GM18870 (cell line): ENCODE results near the gene SPIC.
"Not testable (repeated sequence)": the region's sequence is repeated elsewhere in the genome, so short reads cannot be mapped to it uniquely, and the experiment has no call there.

Experiments
- ATAC-seq: cut with Tn5 transposase; IDR thresholded peaks from one replicate; pipeline ENCODE4 v1.9.1; 2021; ENCODE audit warnings: moderate library complexity; ENCODE audit not compliant: unreplicated experiment

Gene SPIC

DNA sequence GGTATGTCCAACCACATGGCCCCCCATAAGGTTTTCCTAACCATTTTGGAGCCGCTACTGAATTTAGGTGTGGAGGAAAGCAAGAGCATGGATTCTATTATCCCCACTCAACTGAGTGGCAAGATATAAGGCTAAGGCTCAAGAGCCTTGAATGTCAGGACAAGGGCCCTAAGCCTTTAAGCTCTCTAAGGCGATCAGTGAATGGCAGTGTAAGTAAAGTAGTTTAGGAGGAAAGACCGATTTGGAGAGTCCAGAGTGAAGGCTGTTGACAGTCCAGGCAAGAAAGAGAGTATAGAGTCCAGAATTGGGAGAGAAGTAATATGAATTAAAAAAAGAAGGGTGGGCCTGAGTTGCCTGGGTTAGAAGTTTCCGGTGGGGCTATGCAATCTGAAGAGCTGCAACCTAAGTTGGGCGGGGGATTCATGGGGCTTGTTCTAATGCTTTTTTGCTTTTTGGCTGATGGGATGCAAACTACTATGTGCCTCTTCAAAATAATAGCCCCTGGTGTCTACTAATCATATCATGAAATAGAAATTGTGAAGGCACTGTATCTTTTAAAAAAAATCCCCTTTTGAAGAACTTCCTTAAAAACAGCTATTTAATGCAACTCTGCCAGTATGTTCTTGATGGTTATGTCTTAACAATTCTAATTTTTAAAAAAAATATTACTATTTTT, at the start of gene SPIC:
Gene SPIC (plus strand): TSS at position 626 of the 676 bp plus-strand sequence. CDS start 1,569 bp downstream, outside the sequence.
- no peak for ATAC-seq

DNA sequence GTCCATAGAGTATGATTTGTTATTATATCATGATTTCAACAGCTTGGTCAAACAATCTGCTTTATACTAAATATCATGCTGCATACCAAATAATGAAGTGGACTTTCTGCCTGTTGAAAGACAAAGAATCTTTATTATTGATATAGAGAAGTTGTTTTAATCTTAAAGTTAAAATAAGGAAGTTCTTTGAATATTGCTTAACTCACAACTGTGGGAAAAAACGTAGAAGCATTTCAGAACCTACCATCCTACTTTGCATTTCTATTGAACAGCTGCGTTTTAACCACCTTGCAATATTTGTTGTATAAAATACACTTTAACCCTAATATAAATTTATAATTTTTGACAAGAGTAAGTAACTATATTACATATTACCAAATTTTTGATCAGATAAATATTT, 44.7 kb upstream of the SPIC start:
- no peak for ATAC-seq

DNA sequence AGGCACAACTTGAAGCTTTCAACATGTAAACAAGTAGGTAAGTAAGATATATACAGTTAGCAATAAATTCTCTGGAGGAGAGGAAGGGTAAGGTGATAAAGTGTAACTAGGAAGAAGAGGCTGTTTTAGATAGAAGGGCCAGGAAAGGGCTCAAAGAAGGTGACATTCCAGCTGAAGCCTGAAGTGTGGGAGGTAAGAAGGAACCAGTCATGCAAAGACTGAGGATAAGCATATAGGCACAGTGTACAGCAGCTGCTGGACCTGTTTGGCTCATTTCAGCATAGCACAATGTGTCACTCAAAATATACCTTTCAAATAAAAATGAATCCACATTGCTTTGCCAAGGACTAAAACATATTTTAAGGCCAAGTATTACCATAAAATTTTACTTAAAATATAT, 39.0 kb upstream of the SPIC start:
- no peak for ATAC-seq

DNA sequence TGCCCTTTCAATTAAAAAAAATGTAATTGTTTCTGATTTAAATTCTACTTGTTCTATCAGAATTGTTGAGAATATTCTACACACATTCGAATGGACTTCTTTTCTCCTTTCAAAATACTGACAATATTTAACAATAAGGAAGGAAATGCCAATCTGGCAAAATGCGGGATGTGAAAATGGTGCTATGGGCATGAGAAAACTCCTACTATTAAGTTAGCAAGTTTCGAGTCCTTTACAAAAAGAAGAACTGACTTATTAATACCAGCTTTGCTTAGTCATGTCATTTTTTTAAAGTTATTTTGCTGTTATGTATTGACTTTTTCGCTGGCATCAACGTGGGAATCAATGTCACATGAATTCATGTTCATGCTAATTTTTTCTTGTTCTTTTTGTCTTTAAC, 35.9 kb upstream of the SPIC start:
- no peak for ATAC-seq

DNA sequence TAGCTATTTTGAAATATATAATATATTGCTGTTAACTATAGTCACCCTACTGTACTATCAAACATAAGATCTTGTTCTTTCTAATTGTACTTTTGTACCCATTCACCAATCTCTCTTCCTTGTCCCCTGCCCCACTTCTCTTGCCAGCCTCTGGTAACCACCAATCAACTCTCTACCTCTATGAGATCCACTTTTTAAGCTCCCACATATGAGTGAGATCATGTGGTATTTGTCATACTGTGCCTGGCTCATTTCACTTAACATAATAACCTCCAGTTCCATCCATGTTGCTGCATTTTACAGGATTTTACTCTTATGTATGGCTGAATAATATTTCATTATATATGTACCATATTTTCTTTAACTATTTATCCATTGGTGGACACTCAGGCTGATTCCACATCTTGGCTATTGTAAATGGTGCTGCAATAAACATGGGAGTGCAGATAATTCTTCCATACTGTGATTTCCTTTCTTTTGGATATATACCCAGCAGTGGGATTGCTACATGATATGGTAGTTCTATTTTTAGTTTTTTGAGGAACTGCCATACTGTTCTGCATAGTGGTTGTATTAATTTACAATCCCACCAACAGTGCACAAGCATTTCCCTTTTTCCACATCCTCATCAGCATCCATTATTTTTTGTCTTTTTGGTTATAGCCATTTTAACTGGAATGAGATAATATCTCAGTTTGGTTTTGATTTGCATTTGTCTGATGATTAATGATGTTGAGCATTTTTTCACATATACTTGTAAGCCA, 33.5 kb upstream of the SPIC start:
- ATAC-seq, result no peak

DNA sequence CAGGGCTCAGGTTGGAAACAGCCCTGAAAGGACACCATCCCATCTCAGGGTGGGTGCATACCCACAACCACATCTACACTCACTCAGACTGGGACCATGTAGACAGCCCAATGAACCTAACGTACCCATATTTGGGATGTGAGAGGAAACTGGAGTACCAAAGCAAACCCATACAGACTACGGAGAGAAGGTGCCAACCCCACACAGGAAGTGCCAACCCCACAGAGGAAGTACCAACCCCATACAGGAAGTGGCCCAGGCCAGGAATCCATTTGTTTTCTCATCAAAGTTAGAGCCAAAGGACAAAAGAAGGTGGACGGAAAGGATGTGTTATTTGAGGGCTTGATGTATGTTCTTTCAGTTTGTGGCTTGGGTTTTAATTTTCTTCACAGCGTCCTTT, 19.5 kb upstream of the SPIC start:
- ATAC-seq, result no peak

DNA sequence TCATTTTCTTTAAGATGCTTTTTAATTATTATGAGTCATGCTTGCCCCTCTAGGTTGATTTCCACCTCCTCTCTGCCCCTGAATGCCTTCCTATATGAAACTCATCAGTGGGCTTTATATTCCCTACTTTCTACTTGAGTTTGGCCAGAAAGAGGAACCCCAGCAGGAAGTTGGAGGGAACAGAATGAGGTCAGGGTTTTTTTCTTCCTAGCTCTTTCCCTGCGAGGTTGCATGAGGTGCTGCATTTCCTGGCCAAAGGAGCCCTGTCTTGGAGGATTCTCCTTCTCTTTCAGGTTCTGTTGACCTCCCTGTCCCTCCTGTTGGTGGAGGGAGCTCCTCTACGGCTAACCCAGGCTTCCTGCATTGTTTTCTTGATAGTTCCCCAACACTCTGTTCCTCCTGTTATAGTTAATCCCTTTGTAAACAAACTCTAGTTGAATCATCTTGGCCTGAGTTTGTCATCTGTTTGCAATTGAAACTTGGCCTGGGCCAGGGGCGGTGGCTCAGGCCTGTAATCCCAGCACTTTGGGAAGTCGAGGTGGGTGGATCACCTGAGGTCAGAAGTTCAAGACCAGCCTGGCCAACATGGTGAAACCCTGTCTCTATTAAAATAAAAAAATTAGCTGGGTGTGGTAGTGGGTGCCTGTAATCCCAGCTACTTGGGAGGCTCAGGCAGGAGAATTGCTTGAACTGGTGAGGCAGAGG, 15.3 kb upstream of the SPIC start:
- ATAC-seq, result no peak

DNA sequence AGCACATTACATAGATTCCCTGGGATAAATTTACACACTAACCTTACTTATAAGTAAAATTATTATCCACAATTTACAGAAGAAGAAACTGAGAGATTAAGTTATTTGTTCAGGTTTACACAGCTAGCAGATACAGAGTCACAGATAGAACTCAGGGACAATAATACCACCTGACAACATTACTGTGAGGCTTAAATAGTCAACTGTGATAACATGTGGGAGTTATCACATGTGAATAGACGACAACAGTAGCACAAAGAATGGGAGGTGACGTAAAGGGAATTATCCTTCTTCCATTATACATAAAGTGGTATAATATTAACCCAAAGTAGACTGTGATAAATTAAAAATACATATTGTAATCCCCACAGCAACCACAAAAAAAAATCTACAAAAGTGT, 6.2 kb upstream of the SPIC start:
- ATAC-seq, result no peak

DNA sequence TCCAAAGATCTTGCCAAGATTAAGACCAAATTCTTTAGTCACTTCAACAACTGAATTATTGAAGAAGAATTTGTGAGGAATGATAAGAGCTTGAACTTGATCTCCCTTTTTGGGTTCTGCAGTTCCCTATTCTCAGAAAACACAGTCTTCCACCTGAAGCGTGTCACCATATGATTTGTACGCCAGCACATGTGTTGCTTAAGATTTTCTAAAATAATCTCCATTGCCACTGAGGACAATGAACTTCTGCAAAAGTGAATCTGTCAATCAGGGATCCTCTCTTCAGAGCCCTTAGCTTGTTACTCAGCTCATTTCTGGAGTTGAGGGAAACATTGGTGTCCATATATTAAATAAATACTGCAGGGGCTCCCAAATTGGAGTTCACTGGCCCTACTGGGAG, 4.2 kb upstream of the SPIC start:
- no peak for ATAC-seq

DNA sequence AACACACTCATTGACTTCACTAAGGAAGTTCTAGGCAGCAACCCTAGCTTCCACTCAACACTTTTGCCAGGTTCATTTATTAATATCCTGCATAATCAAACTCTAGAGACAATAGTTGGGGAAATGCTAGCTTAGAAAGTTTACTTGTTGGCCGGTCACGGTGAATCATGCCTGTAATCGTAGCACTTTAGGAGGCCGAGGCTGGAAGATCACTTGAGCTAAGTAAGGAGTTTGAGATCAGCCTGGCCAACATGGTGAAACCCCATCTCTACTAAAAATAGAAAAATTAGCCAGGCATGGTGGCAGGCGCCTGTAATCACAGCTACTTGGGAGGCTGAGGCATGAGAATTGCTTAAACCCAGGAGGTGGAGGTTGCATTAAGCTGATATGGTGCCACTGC, 3.3 kb upstream of the SPIC start:
- ATAC-seq, result not testable (repeated sequence)

DNA sequence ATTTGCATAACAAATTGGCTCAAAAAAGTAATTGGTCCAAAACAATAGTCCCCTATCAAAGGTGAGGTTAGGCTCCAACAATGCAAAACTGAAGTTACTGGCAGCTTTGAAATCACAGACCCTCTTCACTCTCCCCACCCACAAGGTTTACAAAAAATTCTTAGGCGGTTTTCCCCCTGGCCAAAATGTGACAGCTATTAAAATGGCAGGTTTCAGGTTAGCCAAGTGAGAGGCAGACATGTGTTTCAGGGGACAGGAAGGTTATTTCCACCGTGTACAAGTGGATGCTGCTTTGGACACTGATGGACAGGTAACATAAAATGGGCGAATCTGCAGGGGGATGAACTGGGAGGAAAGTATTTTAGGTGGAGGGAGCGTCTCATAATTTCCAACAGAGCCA, 888 bp upstream of the SPIC start:
- no peak for ATAC-seq

DNA sequence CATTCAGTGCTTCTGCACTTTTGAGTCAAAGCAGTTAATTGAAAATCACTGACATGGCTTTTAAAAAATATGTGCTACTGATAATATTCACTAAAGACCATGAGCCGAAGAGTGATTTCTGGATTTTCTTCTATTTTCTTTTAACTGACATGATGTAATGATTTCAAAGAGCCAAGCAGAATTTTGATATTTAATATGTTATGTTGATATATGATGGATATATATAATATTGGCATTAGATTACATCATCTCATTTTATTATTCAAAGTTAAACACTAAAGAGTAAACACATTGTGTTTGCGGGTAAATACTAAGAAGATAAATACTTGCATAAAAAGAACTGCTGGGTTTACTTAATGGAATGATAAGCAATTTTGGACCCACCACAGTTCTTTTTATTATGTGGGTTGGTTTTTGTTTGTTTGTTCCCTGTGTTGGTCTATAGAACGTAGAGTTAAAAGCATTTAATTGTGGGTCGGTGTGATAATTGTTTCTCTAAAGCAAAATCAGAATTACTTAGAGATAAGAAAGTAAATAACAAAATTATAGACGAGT, 692 bp downstream of the SPIC start:
- ATAC-seq, result no peak

DNA sequence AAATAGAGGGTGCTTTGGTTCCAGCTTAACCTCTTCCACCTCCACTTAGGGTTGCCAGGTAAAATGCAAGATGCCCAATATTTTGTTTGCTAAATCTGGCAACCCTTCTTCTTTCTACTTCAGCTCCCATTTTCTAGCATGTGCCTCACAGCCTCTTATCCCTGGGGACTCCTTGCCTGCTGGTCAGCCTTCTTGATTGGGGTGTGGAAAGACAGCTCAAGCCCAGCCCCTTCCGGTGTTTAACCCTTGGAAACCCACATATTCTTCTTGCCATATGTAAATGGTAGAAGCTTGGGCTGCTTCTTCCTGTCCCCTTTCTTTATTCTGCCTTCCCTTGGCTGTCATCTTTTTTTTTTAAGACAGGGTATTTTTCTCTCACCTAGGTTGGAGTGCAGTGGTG, 5.7 kb downstream of the SPIC start:
- no peak for ATAC-seq

DNA sequence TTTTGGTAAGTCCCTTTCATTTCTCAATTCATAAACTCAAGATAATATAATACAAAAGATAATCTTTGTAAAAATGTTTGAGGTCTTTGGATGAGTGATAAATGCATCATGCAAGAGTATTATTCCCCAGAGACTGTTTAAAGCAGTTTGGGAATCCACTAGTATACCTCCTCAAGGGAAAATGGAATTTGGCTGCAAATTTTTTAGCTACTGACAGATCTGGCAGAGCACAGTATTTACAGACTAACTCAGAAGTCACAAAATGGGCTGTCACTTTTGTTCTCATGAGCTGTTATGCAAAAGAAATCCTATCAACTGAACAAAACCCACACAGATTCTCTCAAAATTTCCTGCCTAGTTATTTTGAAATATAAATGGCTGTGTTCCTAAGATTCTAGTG, 9.9 kb downstream of the SPIC start:
- ATAC-seq, result no peak

DNA sequence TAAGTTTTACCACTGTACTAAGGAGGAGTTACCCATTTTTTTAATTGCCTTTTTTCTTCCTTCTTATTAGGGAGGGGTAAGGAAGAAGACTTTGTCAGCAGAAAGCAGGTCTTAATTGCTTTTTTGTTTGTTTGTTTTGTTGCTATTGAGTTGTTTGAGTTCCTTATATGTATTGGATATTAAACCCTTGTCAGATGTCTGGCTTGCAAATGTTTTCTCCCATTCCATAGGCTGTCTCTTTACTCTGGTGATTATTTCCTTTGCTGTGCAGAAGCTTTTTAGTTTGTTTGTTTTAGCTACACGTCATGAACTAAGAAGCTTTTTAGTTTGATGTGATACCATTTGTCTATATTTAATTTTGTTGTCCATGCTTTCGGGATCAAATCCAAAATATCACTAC, 13.3 kb downstream of the SPIC start:
- ATAC-seq, result no peak

DNA sequence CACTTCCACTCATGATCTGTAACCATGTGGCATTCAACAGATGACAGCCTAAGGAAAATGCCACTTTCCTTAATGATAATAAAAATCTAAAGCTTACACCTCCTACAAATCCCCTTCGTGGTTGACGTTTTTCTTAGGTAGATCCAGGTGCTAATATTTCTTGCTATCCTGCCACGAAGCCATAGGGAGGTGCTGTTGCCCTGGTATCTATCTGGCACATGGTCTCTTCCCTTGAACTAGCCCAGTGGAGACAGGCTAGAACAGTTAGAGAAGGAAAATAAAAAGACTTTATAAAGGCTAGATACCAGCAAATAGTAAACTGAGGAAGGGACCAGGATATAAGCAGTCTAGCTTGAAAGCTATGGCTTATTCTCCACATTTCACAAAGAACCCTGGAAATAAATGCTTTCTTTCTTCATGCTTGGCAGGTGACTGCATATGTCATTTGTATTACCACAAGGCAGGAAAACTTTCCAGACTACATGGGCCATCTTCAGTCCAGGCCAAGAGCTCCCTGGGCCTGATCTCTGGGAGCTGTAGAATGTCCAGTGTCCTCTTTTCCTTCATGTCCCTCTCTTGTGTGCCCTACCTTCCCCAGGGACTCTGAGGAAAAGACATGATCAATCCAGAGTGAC, 15.3 kb downstream of the SPIC start:
- no peak for ATAC-seq

DNA sequence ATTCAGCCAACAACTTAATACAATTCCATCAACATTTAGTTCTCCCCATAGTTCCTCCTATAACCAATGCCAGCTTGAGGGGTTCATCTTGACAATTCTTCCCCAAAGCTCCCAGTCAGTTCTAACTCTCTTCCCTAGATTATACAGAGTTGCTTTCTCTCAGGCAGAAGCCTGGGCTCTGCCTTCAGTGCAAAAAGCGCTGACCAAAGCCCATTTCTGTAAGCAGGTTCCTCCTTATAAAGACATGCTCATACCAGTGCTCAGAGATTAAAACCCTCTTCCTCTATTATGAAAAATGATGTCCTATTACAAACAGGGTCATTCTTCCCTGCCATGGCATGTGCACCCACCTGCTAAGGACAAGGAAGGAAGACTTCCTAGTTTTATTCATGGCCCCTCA, 16.2 kb downstream of the SPIC start:
- no peak for ATAC-seq

DNA sequence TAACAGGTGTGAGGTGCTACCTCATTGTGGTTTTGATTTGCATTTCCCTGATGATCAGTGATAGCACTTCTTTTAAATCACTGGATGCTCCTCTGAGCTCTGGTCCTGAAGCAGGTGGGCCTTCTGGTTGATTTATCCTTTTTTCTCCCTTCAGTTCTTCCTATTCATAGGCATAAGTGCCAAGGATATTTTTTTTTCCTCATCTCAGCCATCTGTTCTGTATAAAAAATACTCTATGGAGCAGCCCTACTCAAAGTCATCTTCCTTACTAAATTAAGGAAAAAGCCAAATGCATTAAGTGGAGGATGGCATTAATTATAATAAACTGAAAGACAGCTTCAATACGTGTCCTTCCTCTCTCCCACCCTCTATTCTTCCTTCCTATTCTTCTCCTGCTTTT, 18.4 kb downstream of the SPIC start:
- ATAC-seq, result no peak

DNA sequence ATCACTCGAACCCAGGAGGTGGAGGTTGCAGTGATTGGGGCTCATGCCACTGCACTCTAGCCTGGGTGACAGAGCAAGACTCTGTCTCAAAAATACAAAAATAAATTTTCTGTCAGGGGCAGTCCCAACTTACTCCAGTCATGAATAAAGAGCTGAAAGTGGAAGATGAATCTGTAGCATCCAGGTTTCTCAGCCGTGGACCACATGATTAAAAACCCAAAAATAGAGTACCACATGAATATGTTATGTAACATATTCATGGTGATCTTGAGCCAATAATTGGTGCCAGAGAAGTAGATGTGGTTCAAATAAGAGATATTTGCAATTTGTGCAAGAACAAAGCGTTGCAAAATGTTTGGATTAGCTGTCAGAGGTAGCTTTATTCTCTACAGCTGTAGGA, 23.1 kb downstream of the SPIC start:
- no peak for ATAC-seq

DNA sequence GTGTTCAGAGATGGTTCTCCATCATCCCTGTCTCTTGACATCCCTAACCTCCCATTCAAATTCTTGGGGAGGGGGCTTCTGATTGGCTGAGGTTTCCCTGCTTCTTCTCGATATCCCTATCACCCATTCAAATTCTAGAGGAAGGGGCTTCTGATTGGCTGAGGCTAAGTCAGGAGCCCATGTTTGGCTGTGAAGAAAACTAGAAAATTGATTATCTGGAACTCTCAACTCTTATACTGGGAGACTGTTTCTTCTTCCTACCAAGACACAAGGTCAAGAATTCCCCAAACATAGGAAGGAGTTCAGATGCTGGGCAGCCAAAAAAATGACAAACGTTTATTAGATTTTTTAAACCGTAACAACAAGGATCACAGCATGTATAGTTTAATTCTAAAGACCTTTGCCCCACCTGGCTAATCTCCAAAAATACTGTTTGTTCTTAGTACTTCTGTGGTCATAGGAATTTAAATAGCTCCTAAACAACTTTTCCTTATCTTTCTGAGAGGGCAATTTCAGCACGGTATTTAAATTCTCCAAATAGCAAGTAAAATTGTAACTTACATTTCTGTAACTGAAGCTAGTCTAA, 26.4 kb downstream of the SPIC start:
- ATAC-seq, result no peak

DNA sequence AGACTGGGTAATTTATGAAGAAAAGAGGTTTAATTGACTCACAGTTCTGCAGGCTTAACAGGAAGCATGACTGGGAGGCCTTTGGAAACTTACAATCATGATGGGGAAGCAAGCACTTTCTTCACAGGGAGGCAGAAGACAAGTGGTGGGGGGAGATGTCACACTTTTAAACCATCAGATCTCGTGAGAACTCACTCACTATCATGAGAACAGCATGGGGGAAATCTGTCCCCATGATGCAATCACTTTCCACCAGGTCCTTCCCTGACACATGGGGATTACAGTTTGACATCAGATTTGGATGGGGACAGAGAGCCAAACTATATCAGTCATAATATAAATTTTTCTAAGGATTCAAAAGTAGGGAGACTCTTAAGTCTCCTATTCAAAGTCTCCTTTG, 46.0 kb downstream of the SPIC start:
- ATAC-seq, result no peak
